Right renal pelvis (tissue), 4 donors: Measurements from ENCODE around the gene TTYH3. TPM values are rescaled to one million over a fixed set of nuclear protein-coding genes. Genes with fewer than 3 reads are reported as not detected.
"Not testable (repeated sequence)": the region's sequence is repeated elsewhere in the genome, so short reads cannot be mapped to it uniquely, and the experiment has no call there.

ENCODE experiments used
- DNase-seq, 4 donors: peaks; one replicate each; pipeline ENCODE4 v3.0.0-alpha.2; 2013; ENCODE audit warnings: low read depth in 4 of 4, low spot score in 3 of 4, missing footprints in 1 of 4
- polyA plus RNA-seq, 4 donors: library from polyadenylated mRNA; unstranded; fragments of 120-200 nt; gene quantifications; one replicate each; pipeline ENCODE4 v1.2.1, GENCODE V29; 2013; ENCODE audit not compliant: insufficient read length in 4 of 4

The TTYH3 gene
- polyA plus RNA-seq, 4 donors, result 91.4 to 137 (median 93.9) TPM

DNA sequence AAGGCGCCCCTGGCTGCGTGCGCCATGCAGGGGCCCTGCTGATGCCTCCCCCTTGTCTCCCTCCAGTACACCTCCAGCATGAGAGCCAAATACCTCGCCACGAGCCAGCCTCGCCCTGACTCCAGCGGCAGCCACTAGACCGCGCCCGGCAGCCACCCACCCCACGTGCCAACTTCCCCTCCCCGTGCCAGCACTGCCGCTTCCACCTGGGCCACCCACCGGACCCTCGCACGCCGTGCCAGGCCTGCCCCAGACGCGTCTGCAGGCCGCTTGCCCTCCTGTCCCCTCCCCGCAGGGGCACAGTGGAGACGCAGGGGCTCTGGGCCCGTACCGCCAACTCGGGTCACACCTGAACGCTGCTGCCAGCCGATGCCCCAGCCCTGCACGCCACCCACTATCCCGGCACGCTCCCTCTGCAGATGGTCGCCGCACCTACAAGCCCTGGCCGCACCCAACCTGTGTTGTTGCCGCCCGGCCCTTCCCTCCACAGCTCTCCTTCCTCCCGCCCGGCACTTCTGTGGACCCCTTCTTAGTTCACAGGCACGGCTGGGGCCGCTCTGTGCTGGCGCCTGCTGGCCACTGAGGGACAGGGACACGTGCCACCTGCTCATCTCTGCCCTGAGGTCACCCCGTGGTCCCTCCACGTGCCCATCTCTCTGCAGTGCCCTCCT is 30.0 kb downstream of the TTYH3 start:
- no peak for DNase-seq

DNA sequence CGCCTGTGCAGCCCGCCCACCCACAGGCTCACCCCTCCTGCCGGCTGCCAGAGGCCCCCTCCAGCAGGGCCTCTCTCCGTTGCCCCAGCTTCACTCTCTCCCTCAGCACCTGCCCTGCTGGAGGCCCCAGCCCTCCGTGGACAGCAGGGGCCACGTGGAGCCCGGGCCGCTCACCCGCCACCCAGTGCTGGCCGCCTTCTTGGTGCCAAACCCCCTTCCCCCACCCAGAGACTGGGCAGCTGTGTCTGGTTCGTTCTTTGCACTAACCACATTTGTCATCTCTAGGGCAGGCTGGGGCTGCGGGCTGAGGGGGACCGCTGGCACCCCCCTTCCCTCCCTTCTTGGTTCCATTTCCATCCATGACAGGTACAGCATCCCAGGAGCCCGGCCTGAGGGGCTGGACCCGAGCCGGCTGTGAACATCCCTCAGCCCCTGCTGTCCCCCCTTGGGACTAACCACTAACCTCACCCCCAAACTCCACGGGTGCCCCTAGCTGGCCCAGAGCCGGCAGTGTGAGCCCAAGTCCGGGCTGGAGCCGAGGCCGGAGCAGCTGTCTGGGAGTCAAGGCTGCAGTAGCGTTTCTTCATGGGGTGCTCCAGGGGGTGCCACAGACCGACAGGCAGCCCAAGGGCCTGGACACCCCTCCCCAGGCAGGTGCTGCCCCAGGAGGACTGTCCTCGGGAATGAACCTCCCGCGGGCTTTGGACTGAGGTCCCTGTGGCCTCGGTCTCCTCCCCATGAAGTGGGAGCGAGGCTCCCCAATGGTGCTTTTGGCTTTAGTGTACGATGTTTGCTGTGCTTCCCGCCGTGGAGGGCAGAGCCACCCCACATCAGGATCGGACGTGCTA is 30.7 kb downstream of the TTYH3 start:
- no peak for DNase-seq

DNA sequence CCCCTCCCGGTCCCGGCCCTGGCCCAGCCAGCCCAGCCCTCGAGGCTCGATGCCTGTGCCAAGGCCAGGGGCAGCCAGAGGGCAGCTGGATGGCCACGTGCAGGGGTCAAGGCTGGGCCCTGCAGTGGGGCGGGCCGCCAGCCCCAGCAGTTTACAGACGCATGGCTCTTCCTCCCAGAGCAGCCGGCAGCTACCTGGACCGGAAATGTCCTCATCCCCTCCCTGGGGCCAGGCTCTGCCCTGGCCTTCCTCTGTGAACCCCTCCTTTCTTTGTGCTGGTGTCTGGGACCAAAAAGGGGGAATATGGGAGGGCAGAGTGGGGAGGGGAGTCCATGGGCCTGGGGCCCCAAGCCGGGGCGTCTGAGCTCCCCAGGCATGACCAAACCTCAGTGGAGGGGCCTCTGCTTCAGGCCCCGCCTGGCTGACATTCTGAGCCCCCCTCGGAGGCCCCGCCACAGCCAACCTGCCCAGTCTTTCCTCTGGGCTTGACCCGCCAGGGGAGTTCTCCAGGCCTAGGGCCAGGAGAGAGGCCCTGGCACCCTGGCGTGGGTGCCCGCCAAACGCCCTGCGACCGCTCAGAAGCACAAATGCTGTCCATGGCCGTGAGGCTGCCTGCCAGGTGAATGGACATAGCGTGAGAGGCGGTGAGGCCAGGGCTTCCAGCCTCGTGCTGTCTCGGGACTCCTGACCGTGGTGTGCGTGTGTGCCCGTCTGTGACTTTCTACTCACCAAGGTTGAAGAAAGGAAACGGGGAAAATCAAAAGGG is 31.5 kb downstream of the TTYH3 start:
- no peak for DNase-seq

DNA sequence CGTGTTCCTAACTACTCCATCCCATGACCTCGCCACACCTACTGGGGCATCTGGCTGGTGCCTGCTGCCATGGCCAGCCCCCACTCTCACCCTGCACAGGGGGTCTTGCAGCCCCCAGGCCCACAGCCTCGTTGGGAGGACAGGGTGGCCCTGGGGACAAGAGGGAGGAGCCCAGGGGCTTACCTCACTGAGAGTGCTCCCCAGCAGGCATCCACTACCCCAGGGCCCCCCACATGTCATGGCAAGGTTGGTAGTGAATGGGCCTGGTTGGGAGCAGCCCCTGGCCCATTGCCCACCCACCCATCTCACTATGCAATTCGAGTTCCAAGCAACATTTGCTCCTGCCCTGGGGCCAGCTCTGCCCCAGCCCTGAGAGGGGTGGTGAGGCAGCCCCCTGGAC is 32.2 kb downstream of the TTYH3 start:
- no peak for DNase-seq

DNA sequence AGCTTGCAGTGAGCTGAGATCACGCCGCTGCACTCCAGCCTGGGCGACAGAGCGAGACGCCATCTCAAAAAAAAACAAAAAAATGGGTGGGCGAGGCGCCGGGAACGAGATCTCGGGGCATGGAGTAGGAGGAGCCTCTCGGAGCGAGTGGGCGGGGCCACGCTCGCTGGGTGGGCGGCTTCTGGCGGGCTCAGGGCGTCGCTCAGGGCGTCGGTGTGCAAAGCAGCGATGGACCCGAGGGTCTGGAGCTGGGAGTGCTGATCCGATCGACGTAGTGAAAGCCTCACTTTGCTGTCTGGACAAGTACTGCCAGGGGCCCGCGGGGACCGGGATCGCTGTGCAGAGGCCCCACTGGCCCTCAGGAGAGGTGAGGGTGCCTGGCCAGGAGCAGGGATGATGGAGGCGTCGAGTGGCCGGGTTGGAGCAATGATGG is 33.6 kb downstream of the TTYH3 start:
- DNase-seq, result no peak

DNA sequence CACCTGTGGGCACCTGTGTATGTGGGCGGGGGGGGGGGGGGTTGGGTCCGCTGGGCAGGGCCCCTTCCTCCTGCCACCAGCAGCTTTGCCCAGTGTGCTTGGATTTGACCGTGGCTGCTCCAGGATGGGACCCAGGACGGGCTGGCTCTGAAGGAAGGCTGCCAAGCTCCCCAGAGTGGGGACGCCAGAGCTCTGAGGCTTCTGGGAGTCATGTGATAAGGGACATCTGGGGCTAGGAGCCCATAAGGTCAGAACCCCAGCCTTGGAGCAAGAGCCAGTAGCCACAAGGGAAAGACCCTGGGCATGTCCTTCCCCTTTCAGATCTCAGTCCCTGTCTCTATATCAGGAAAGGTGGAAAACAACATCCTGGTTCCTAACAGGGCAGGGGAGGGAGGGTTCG is 34.4 kb downstream of the TTYH3 start:
- no peak for DNase-seq

DNA sequence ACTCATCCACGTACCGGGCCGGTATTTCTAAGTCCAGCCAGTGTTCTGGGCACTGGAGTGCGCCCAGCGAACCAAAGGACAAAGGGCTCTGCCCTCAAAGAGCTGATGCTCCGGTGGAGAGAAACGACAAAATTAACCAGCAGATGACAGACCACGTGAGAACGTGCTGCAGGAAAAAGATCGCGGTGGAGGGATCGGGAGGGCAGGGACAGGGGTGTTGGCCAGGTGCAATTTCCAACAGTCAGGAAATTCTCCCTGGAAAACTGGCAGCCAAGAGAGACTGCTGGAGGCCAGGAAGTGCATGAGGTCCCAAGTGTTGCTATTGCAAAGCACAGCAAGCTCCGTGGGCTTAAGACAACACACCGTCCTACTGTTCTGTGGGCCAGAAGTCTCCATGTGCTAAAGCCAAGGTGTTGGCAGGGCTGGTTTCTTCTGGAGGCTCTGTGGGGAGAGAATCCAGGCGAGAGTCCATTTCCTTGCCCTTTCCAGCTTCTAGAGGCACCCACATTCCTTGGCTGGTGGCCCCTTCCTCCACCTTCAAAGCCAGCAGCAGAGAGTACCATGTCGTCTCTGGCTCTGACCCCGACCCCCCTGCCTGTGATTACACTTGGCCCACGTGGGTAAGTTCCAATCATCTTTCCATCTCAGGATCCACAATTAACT is 34.9 kb downstream of the TTYH3 start:
- no peak for DNase-seq

DNA sequence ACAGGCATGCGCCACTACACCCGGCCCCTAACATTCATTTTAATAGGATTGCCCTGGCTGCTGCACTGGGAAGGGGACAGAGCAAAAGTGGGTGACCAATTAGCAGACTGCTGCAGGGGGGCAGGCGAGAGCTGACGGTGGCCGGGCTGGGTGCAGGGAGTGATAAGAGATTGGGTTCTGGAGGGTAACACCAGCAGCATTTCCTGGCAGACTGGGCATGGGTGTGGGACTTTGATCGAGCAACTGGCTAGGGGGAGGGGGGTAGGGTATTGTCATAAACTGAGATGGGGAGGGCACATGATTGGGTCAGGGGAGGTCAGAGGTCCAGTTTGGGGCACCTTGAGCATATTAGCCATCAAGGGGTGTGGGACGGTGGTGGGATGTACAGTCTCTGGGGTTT is 36.1 kb downstream of the TTYH3 start:
- DNase-seq, result no peak

DNA sequence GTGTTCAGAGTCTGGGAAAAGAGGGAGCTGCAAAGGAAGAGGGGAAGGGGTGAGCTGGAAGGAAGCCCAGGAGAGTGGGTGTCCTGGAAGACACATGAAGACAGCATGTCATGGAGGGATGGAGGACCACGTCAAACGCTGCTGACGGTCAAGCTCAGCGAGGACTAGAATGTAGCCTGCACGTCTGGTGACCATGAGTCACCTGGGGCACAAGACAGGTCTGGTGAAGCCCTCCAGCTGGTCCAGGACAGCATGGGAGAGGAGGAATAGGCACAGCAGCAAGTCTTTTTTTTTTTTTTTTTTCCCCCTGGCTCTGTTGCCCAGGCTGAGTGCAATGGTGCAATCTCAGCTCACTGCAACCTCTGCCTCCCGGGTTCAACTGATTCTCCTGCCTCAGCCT is 36.6 kb downstream of the TTYH3 start:
- DNase-seq, result no peak

DNA sequence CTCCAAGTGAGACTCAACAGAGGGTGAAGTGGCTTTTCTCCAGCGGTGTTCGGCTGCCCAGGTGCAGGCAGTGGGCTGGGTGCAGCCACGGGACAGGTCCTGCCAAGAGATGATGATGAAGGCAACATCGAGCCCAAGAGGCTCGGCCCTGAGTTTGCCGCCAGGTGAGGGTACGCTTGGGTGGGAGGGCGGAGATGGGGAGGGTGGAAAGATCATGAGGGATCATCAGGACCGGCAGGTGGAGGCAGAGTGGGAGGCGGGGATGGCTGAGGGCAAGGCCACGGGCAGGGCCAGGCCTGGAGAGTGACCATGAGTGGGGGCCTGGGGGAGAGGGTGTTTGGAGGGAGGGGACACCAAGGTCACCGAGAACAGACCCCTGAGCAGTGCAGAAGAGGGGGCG is 38.4 kb downstream of the TTYH3 start:
- no peak for DNase-seq

DNA sequence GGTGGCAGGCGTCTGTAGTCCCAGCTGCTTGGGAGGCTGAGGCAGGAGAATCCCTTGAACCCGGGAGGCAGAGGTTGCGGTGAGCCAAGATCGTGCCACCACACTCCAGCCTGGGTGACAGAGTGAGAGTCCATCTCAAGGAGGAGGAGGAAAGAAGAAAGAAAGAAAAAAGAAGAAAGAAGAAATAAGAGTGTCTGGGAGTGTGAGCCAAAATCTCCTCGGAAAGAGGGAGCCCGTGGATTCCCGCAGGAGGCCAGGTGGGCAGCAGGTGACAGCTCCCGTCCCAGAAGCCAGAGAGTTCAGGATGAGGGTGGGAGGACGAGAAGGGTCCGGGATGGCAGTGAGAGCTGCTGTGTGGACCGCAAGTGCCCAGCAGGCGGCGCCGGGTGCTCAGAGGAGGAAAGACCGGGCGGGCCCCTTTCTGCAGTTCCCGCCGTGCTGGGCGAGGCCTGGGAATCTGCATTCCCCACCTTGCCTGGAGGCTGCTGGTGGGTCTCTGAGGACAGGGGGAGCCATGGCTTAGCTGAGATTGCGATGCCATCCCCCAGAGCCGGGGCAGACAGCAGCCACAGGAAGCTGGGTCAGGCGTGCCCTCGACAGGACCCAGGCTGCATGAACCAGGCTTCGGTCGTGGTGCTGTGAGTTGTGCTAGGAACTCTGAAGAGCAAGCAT is 39.1 kb downstream of the TTYH3 start:
- DNase-seq, result peak in 1 of 4 donors; percentile 45

DNA sequence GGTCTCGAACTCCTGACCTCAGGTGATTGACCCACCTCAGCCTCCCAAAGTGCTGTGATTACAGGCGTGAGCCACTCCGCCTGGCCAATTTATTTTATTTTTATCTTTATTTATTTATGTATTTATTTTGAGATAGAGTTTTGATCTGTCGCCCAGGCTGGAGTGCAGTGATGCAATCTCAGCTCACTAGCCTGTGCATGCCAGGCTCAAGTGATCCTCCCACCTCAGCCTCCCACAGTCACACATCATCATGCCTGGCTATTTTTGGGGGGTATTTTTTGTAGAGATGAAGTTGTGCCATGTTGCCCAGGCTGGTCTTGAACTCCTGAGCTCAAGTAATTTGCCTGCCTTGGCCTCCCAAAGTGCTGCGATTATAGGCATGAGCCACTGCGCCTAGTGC is 41.4 kb downstream of the TTYH3 start:
- not testable (repeated sequence) for DNase-seq

DNA sequence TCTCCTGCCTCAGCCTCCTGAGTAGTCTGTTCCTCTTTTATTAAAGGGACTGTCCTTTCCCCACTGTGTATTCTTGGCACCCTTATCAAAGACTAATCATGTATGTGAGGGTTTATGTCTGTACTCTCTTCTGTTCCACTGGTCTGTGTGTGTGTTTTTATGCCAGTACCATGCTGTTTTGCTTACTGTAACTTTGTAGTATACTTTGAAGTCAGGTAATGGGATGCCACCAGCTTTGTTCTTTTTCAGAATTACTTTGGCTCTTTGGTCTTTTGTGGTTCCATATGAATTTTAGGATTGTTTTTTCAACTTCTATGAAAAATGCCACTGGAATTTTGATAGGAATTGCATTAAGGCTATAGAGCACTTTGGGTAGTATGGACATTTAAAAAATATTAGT is 42.1 kb downstream of the TTYH3 start:
- DNase-seq, result no peak

DNA sequence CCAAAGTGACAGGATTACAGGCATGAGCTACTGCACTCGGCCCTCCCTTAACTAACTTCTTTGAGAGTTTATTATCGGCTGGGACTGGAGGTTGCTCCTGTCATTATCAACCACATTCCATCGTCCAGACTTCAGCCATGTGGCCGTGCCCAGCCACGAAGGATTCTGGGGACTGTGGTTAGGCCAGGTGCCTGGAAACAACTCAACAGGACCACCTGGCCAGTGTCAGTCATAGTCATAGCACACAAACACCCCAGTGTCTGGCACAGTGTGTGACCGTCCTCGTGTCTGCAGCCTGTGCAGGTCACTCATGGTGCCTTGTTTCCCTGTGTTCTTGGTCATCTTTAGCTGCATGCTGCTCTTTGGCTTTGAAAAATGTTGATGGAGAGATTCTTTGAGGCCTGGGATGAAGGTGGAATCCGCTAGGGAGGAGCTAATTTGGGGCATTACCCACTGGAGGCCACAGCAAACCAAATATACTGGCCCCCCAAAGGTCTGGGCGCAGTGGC is 43.5 kb downstream of the TTYH3 start:
- DNase-seq, result no peak

DNA sequence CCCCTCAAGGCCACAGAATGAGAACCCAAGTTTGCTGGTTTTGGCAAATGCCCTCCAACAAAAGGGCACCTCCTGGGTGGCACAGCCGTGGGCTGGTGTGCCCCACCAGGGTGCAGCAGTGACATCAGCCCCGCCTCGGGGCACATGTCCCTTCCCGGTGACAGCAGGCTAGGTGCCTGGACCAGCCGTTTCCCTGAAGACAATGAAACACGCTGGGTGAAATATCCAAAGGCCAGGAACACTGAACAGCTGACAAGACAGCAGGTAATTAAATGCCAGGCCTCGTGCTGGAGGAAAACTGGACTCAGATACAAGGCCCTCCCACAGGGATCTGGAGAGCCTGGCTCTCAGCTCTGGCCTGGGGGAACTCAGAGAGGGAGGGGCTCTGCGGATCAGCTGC is 44.8 kb downstream of the TTYH3 start:
- DNase-seq, result not testable (repeated sequence)

DNA sequence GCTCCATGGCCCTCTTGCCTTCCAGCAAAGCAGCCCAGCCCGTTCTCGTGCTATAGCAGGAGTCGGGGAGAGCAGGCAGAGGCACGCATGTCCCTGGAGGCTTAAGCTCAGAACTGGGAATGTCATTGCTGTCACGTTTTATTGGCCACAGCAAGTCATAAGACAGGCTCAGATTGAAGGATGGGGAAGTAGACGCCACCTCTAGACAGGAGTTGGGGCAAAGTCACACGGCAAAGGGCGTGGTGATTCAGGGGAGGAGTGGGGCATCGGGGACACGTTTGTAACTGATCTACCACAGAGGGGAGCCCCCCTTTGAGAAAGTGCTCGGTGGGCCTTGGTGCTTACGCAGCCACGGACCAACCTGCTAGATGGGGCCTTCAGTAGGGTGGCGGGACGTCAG is 46.7 kb downstream of the TTYH3 start:
- DNase-seq, result not testable (repeated sequence)

DNA sequence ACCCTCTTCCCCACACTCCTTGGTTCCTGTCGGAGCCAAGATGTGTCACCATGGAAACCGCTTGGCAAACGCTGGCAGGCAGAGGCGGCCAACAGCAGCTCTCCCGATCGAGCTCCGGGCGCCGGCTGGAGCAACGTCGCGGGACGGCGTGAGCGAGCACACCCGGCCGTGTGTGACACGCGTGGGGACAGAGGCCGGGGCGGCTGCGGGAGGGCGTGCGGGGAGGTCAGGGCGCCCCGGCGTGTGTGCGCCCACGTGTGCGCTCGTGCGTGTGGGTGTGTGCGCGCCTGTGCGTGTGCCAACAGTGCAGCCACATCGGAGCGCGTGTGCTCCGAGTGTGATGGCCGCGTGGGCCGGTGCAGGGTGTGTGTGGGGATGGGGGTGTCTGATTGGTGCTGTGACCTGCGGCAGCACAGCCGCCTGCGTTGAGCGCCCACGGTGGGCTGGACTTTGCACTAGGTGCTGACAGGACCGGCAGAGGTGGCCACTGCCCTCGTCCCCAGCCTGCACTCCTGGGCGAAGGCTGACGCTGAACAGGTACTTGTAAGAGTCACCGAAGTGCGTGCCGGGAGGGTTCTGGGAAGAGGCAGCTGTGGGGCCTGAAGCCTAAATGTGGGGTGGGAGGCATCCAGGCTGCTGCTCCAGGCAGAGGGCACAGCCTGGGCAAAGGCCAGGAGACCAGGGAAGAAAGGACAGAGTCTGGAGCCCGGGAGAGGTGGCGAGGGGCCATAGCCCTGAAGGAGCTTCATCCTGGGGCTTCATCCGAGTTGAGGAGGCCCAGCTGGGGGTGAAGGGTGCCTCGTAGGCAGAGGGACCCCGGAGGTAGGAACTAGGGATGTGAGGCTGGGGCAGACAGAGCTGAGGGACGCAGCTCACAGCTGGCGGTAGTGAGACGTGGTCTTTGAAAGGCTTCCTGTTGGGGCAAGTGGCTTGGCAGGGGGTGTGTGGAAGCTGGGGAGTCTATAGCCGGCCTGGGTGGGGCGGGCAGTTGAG is 47.6 kb downstream of the TTYH3 start:
- not testable (repeated sequence) for DNase-seq

DNA sequence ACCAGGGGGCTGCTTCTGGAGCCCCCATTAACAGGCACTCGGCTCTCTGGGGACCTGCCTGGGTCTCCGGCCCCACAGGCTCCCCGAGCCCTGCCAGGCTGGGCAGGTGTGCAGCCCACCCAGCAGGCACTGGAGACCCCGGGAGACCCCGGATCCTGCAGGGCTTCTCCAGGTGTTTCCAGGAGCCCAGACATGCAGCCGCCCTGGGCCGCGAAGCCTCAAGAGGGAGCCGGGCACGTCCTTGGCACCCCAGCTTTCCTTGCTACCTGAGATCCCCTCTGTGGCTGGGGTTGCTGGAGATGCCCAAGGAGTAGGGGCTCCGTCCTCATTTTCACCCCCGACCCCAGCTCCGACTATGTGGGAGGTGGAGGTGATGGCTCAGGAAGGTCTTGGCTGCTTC is 48.5 kb downstream of the TTYH3 start:
- no peak for DNase-seq
